SU-DHL-6 (cell line): ENCODE results near the gene CDKN2C.
"Not testable (repeated sequence)": the region's sequence is repeated elsewhere in the genome, so short reads cannot be mapped to it uniquely, and the experiment has no call there.

Experiments used
- H2AFZ ChIP-seq: fragments of 200-600 bp; sonication (generic); 2 replicates; pipeline ENCODE4 v1.6.1; 2014; ENCODE audit warnings: low read depth, mild to moderate bottlenecking, moderate library complexity, mixed read lengths, antibody characterized with exemption, low read length; ENCODE audit not compliant: severe bottlenecking
- H3F3A ChIP-seq: fragments of 200-600 bp; shearing (Covaris generic); 2 replicates; pipeline ENCODE4 v1.6.0; 2016; ENCODE audit warnings: antibody characterized with exemption, mild to moderate bottlenecking; ENCODE audit not compliant: insufficient read depth
- H3K27ac ChIP-seq: fragments of 200-600 bp; sonication (generic); 2 replicates; pipeline ENCODE4 v1.5.1; 2016; ENCODE audit warnings: low read depth, mild to moderate bottlenecking, low read length, moderate library complexity, mixed read lengths
- H3K27me3 ChIP-seq: fragments of 200-600 bp; sonication (generic), shearing (Covaris generic); 2 replicates; pipeline ENCODE4 v1.6.0; 2014; ENCODE audit warnings: mild to moderate bottlenecking, low read length
- H3K36me3 ChIP-seq: fragments of 200-600 bp; sonication (generic); 2 replicates; pipeline ENCODE4 v1.6.1; 2014; ENCODE audit warnings: mild to moderate bottlenecking, low read length, mixed read lengths
- H3K4me2 ChIP-seq: fragments of 300-600, 200-600 bp; shearing (Covaris generic), sonication (generic); 2 replicates; pipeline ENCODE4 v1.6.0; 2014; ENCODE audit warnings: low read length, low read depth, mild to moderate bottlenecking; ENCODE audit not compliant: poor library complexity, severe bottlenecking
- H3K4me3 ChIP-seq: fragments of 200-600 bp; sonication (generic); 2 replicates; pipeline ENCODE4 v1.5.1; 2014; ENCODE audit warnings: antibody characterized with exemption, low read length, mild to moderate bottlenecking, mixed read lengths; ENCODE audit not compliant: insufficient read depth, poor library complexity, severe bottlenecking
- H3K79me2 ChIP-seq: fragments of 200-600 bp; sonication (generic); 2 replicates; pipeline ENCODE4 v1.6.1; 2014; ENCODE audit warnings: mild to moderate bottlenecking, low read length, moderate library complexity; ENCODE audit not compliant: insufficient read depth
- H3K9ac ChIP-seq: fragments of 200-600 bp; sonication (generic); 2 replicates; pipeline ENCODE4 v1.7.0; 2014; ENCODE audit warnings: mild to moderate bottlenecking, low read length
- H3K9me2 ChIP-seq: fragments of 200-600 bp; sonication (generic); replicated peaks from 2 replicates; pipeline ENCODE4 v1.6.1; 2014; ENCODE audit warnings: low read length; ENCODE audit not compliant: insufficient read depth
- H3K9me3 ChIP-seq: fragments of 200-600 bp; sonication (generic); 2 replicates; pipeline ENCODE4 v1.6.1; 2014; ENCODE audit warnings: low read length, mixed read lengths; ENCODE audit not compliant: insufficient read depth
- H4K20me1 ChIP-seq: fragments of 200-600 bp; sonication (generic); 2 replicates; pipeline ENCODE4 v1.6.1; 2014; ENCODE audit warnings: low read depth, mild to moderate bottlenecking, antibody characterized with exemption, low read length, moderate library complexity, mixed read lengths
- CTCF ChIP-seq: fragments of 200-600 bp; sonication (generic); IDR thresholded peaks from one replicate; pipeline ENCODE4 v1.5.1; 2017; ENCODE audit warnings: antibody characterized with exemption, mild to moderate bottlenecking, low read length, moderate library complexity; ENCODE audit not compliant: insufficient read depth, poor library complexity, severe bottlenecking
- EZH2phosphoT487 ChIP-seq: fragments of 200-600 bp; sonication (generic), shearing (Covaris generic); conservative IDR thresholded peaks from 2 replicates; pipeline ENCODE4 v1.6.1; 2018; ENCODE audit warnings: mild to moderate bottlenecking, antibody characterized with exemption, low read length, moderate library complexity, mixed read lengths

CDKN2C gene

GRCh38 chr1:50996083-50996482, 26.0 kb downstream of the CDKN2C start:
- Histone ChIP-seq H3K4me2 (no peak overlapping the region), H3K9ac (no peak overlapping the region), H2AFZ (no peak overlapping the region), H3K9me2 (no peaks in the 10 kb centered on the region), H3F3A (peaks cover 13% of the 10 kb centered on the region), H3K27me3 (no peaks in the 10 kb centered on the region), H3K4me3 (no peak overlapping the region), H3K9me3 (peaks cover 6% of the 10 kb centered on the region; the same call in 1 of the 2 replicates), H3K79me2 (no peaks in the 10 kb centered on the region), H3K36me3 (peaks cover under 1% of the 10 kb centered on the region; the same call in 1 of the 2 replicates), H4K20me1 (no peaks in the 10 kb centered on the region), H3K27ac (no peak overlapping the region)
- no peak for TF ChIP-seq CTCF
- TF ChIP-seq EZH2phosphoT487, result no peak

GRCh38 chr1:50999375-50999774, 29.3 kb downstream of the CDKN2C start:
- Histone ChIP-seq H3F3A (peaks cover 15% of the 10 kb centered on the region), H3K27ac (peak overlapping the region; percentile 70; the same call in 1 of the 2 replicates)
- H4K20me1 ChIP-seq, H3K9me2 ChIP-seq, H3K4me2 ChIP-seq, H3K79me2 ChIP-seq, H2AFZ ChIP-seq, H3K36me3 ChIP-seq, H3K4me3 ChIP-seq, H3K9me3 ChIP-seq, H3K9ac ChIP-seq, H3K27me3 ChIP-seq: not testable (repeated sequence)

- TF ChIP-seq CTCF (no peak), EZH2phosphoT487 (no peak)
- Histone ChIP-seq H3K9me3 (peaks cover 6% of the 10 kb centered on the region; the same call in 1 of the 2 replicates), H3K4me2 (peak overlapping the region; percentile 30), H4K20me1 (no peaks in the 10 kb centered on the region), H3K9me2 (no peaks in the 10 kb centered on the region), H3K27ac (peak overlapping the region; percentile 70), H3K79me2 (no peaks in the 10 kb centered on the region), H3K4me3 (no peak overlapping the region), H3K9ac (no peak overlapping the region), H2AFZ (no peak overlapping the region), H3K27me3 (no peaks in the 10 kb centered on the region), H3K36me3 (no peaks in the 10 kb centered on the region), H3F3A (peaks cover 15% of the 10 kb centered on the region)
Measured at GRCh38 chr1:51000160-51000559, 30.1 kb downstream of the CDKN2C start.

- Histone ChIP-seq H3K9me3 (peaks cover 6% of the 10 kb centered on the region; the same call in 1 of the 2 replicates), H3K4me3 (no peak overlapping the region), H3K27me3 (no peaks in the 10 kb centered on the region), H4K20me1 (no peaks in the 10 kb centered on the region), H2AFZ (no peak overlapping the region), H3K27ac (peak overlapping the region; percentile 70), H3K9me2 (no peaks in the 10 kb centered on the region), H3K79me2 (no peaks in the 10 kb centered on the region), H3K36me3 (no peaks in the 10 kb centered on the region), H3K4me2 (peak overlapping the region; percentile 30), H3F3A (peaks cover 15% of the 10 kb centered on the region), H3K9ac (no peak overlapping the region)
- no peak for TF ChIP-seq CTCF
- TF ChIP-seq EZH2phosphoT487, result no peak
Measured at GRCh38 chr1:51000651-51001050, 30.6 kb downstream of the CDKN2C start.
